Naive B cell (primary cell): ENCODE measurements around the gene RBMS3. TPM values are rescaled to one million over a fixed set of nuclear protein-coding genes. Genes with fewer than 3 reads are reported as not detected.

ENCODE experiments used
- ATAC-seq, 2 donors: fragments of 150-1000 bp; cut with Tn5 transposase; 2 replicates each; pipeline ENCODE4 v1.10.0; 2021; ENCODE audit warnings: low read depth in 2 of 2, mild to moderate bottlenecking in 2 of 2, moderate library complexity in 2 of 2
- DNase-seq: peaks from one replicate; pipeline ENCODE4 v3.0.0; 2022
- H3K27ac Mint-ChIP-seq, 6 donors: one replicate each; pipeline ENCODE4 v1.8.0; 2020 to 2022; ENCODE audit warnings: mild to moderate bottlenecking in 6 of 6, mixed read lengths in 6 of 6, moderate library complexity in 5 of 6, inconsistent platforms in 2 of 6
- H3K27me3 Mint-ChIP-seq, 3 donors: one replicate each; pipeline ENCODE4 v1.8.0; 2021 to 2022; ENCODE audit warnings: mixed read lengths in 3 of 3, mild to moderate bottlenecking in 1 of 3
- H3K36me3 Mint-ChIP-seq, 2 donors: one replicate each; pipeline ENCODE4 v1.8.0; 2020 to 2022; ENCODE audit warnings: mixed read lengths in 2 of 2, inconsistent platforms in 1 of 2, mild to moderate bottlenecking in 1 of 2
- H3K4me1 Mint-ChIP-seq, 3 donors: one replicate each; pipeline ENCODE4 v1.8.0; 2020 to 2022; ENCODE audit warnings: mixed read lengths in 3 of 3, inconsistent platforms in 1 of 3, mild to moderate bottlenecking in 1 of 3, moderate library complexity in 1 of 3
- H3K4me3 Mint-ChIP-seq, 8 donors: one replicate each; pipeline ENCODE4 v1.8.0; 2020 to 2022; ENCODE audit warnings: mild to moderate bottlenecking in 8 of 8, mixed read lengths in 8 of 8, moderate library complexity in 8 of 8, inconsistent platforms in 2 of 8
- H3K9me3 Mint-ChIP-seq, 7 donors: one replicate each; pipeline ENCODE4 v1.8.0; 2020 to 2022; ENCODE audit warnings: mixed read lengths in 7 of 7, mild to moderate bottlenecking in 5 of 7, inconsistent platforms in 2 of 7, moderate library complexity in 1 of 7
- polyA plus RNA-seq, 6 donors: library from polyadenylated mRNA; unstranded; fragments of 300-500 nt; fragmentation: Illumina TruSeq; gene quantifications; one replicate each; pipeline ENCODE4 v1.2.3, GENCODE V29; 2021; ENCODE audit warnings: low read depth in 6 of 6

RBMS3 gene
- polyA plus RNA-seq, 6 donors from 2014 or later = 0.12 to 1.3 (median 0.45) TPM; not detected in 3

GRCh38 chr3:29408676-29409075 is 127.8 kb downstream of the RBMS3 start:
- Mint-ChIP-seq H3K36me3 (no peaks in the 10 kb centered on the region), H3K27me3 (no peaks in the 10 kb centered on the region), H3K4me3 (no peak overlapping the region), H3K27ac (no peak overlapping the region), H3K4me1 (peaks cover 3 to 17% (median 4%) of the 10 kb centered on the region in 3 donors), H3K9me3 (no peaks in the 10 kb centered on the region)
- DNase-seq = no peak
- ATAC-seq = no peak

- no peak for ATAC-seq
- Mint-ChIP-seq H3K4me1 (peaks cover 3 to 22% (median 4%) of the 10 kb centered on the region in 3 donors), H3K27ac (no peak overlapping the region), H3K27me3 (no peaks in the 10 kb centered on the region), H3K9me3 (no peaks in the 10 kb centered on the region), H3K36me3 (no peaks in the 10 kb centered on the region), H3K4me3 (no peak overlapping the region)
- DNase-seq = no peak
Observed at GRCh38 chr3:29409409-29409808, 128.5 kb downstream of the RBMS3 start.

DNA sequence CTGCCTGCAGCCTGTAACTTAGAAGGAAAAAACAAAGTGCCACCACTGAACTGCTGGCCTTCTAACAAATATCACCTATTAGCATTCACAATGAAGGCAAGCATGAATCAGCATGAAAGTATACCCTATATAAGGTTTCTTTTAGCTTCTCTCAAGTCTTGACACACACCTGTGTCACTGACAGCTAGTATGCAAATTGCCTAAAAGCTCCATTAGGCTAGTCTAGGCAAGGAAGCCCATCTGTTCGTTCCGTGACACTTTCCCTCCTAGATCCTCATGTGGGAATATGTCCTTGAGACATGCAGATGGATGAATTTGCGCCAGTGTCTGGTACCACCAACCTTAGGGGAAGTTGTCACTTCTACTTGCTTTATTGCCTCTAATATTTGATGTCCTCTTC is 129.3 kb downstream of the RBMS3 start:
- no peak overlapping the region for H3K4me3 Mint-ChIP-seq
- no peaks in the 10 kb centered on the region for H3K27me3 Mint-ChIP-seq
- DNase-seq = no peak
- H3K4me1 Mint-ChIP-seq = peaks cover 3 to 22% (median 4%) of the 10 kb centered on the region in 3 donors
- no peak overlapping the region for H3K27ac Mint-ChIP-seq
- no peaks in the 10 kb centered on the region for H3K9me3 Mint-ChIP-seq
- no peak for ATAC-seq
- no peaks in the 10 kb centered on the region for H3K36me3 Mint-ChIP-seq

DNA sequence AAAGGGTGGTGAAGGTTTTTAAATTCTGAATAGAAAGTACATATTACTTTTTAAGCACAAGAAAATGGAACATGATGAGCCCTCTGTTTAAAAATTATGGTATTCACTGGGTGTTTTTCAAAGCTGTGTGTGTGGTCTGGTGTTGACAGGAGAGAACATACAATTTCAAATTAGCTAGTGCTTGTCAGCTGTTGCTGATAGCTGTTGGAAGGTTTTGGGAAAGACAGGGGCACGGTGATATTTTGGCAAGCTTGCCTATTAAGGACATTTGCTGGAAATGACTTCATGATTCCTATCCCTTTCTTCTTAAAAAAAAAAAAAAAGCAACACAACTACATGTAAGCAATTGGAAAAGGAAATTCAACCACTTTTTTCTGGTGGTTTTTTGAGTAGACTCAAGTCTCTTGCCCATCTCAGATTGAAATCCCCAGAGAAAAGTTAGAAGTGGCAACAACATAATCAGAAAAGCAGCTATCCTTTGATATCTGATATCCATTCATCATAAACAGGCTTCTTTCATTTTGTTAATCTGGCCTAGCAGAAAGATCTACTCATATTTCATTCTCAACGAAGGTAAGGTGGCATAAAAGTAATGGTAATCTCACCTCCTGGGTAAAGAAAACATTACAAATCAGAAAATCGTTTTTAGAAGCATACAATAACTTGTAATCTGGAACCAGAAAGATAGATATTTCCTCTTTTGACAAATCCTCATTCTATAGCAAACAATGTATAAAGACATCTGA is 130.0 kb downstream of the RBMS3 start:
- no peak overlapping the region for H3K4me3 Mint-ChIP-seq
- peak overlapping the region in 2 of 6 donors; percentile 4 to 47 for H3K27ac Mint-ChIP-seq
- H3K9me3 Mint-ChIP-seq = no peaks in the 10 kb centered on the region
- no peak for DNase-seq
- peaks cover 3 to 22% (median 4%) of the 10 kb centered on the region in 3 donors for H3K4me1 Mint-ChIP-seq
- H3K36me3 Mint-ChIP-seq = no peaks in the 10 kb centered on the region
- H3K27me3 Mint-ChIP-seq = no peaks in the 10 kb centered on the region
- no peak for ATAC-seq

DNA sequence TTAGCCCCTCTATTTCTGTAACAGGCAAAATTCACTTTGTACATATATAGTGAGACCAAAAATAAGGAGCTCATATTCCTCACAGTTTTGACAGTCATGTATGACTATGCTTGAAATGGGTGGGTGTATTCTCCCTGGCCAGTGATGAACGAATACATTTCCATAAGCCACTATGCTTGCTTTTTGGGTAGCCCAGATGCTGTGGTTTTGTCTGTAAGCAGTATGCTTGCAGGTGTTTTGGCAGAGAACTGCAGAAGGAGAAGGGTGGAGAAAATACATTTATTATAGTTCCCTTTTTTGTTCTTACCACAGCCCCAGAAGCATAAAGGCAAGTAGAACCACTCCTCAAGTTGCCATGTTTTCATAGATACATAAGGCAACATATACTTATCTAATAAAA is 131.2 kb downstream of the RBMS3 start:
- peaks cover 3 to 22% (median 4%) of the 10 kb centered on the region in 3 donors for H3K4me1 Mint-ChIP-seq
- no peaks in the 10 kb centered on the region for H3K36me3 Mint-ChIP-seq
- no peaks in the 10 kb centered on the region for H3K9me3 Mint-ChIP-seq
- no peaks in the 10 kb centered on the region for H3K27me3 Mint-ChIP-seq
- H3K4me3 Mint-ChIP-seq = no peak overlapping the region
- DNase-seq = peak; percentile 23
- peak; percentile 64 to 87 for ATAC-seq
- peak overlapping the region in 1 of 6 donors; percentile 69 for H3K27ac Mint-ChIP-seq

DNA sequence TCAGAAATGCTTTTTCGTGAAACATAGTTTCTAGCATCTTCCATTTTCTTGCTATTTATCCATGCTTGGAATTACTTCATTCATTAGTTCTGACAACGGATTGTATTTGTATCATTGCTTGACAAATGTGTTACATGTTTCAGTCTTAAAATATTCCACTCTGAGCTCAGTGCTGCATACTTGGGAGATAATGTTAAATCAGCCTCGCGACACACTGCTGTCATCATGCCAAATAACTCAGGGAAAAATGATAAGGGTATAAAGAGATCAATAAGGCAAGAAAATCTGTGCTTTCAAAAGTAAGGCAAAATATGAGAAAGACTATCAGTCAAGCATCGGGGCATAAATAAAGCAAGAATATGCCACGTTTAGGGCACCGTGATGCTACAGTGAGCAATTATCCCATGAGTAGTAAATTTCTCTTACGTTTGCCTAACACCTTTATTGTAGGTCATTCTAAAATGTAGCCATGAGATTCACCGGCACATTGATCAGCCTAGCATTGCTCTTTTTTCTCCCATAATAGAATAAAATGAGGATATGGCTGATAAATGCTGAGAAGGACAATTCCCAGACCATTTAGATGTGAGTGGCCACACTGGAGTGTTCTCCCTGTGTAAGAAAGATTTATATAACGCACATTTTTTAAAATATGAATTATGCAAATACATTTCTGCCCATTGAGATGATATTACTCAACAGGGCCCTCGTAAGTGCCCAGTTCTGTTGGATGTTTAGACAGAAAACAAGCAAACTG is 133.8 kb downstream of the RBMS3 start:
- no peaks in the 10 kb centered on the region for H3K27me3 Mint-ChIP-seq

DNA sequence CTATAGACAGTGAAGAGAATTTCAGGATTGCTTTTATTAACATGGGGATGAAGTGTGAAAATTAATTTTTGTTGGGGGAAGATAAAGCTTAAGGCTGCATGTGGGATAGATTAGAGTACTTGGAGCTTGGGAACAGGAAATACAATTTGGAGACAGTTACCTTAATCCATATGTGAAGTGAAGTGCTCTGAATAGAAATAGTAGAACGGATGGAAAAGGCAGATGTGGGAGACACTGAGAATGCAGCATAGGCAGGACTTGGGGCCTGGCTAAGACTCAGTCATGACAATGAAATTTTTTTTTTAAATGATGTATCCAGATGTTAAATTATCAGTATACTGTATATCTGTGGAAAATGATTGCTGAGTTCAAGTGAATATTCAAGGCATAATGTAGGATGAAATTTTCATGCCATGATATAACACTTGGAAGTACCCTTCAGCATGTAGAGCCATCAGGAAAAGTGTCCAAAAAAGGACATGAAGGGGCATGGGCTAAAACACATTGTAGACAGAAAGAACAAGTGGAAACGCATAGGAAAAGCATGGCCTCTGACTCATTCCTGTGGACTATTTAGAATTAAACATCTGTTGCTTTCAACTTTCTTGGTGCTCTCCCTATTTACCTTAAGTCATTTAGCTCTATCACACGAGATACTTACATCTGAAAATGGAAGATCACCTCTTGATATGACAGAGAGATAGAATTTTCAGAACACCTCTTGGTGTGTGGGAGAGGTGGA is 134.8 kb downstream of the RBMS3 start:
- no peak for ATAC-seq
- H3K27me3 Mint-ChIP-seq = no peaks in the 10 kb centered on the region
- DNase-seq = no peak
- peaks cover 3 to 22% (median 4%) of the 10 kb centered on the region in 3 donors for H3K4me1 Mint-ChIP-seq
- H3K36me3 Mint-ChIP-seq = no peaks in the 10 kb centered on the region
- no peak overlapping the region for H3K4me3 Mint-ChIP-seq
- no peaks in the 10 kb centered on the region for H3K9me3 Mint-ChIP-seq
- H3K27ac Mint-ChIP-seq = no peak overlapping the region

More for the DNA sequence above, 133.8 kb downstream of the RBMS3 start:
- H3K27ac Mint-ChIP-seq = no peak overlapping the region
- DNase-seq = no peak
- H3K36me3 Mint-ChIP-seq = no peaks in the 10 kb centered on the region
- no peak for ATAC-seq
- no peaks in the 10 kb centered on the region for H3K9me3 Mint-ChIP-seq
- peaks cover 3 to 22% (median 4%) of the 10 kb centered on the region in 3 donors for H3K4me1 Mint-ChIP-seq
- no peak overlapping the region for H3K4me3 Mint-ChIP-seq

DNA sequence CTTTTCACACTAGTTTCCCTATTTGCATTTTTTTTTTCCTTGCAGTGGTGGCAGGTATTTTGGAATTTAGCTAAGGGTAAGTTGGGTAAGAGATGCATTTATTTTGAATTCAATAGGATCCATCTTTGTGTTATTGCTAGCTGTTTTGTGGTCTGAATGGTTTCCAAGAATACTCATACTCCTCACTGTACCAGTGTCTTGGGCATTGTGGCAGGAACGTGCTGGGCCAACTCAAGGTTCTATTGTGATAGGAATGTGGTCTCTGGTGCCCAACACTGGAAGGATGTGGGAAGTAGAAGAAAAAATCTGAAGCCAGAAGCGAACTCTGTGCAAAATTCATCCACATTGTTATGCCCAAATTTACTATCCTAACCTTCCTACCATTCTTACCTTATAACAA is 135.6 kb downstream of the RBMS3 start:
- Mint-ChIP-seq H3K4me1 (peaks cover 0 to 15% (median 3%) of the 10 kb centered on the region in 3 donors), H3K27me3 (no peaks in the 10 kb centered on the region), H3K4me3 (no peak overlapping the region), H3K36me3 (no peaks in the 10 kb centered on the region), H3K9me3 (no peaks in the 10 kb centered on the region), H3K27ac (no peak overlapping the region)
- ATAC-seq (no peak), DNase-seq (no peak)

DNA sequence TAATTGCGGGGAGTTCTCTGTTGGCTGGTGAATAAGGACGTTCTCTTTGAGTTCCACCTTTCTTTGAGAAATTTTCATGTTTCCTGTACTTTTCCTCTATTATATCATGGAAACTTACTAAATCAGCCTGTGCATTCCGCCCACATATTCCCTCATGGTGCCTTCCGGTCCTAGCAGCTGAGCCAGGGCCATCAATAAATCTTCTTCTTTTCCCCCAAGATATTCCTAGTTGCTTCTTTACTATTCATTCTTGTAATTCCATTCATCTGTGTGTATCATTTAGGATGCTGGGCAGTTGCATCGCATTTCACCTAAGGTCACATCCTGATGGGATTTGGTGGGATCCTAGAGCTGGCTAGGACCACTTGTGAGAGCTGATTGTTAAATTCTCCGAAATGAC is 139.2 kb downstream of the RBMS3 start:
- DNase-seq (no peak), ATAC-seq (no peak)
- H3K4me3 Mint-ChIP-seq = peak overlapping the region in 1 of 8 donors; percentile 10
- no peaks in the 10 kb centered on the region for H3K4me1 Mint-ChIP-seq
- H3K27me3 Mint-ChIP-seq = no peaks in the 10 kb centered on the region
- no peak overlapping the region for H3K27ac Mint-ChIP-seq
- H3K36me3 Mint-ChIP-seq = no peaks in the 10 kb centered on the region
- no peaks in the 10 kb centered on the region for H3K9me3 Mint-ChIP-seq

- H3K4me3 Mint-ChIP-seq = no peak overlapping the region
- ATAC-seq (no peak), DNase-seq (no peak)
- no peaks in the 10 kb centered on the region for H3K4me1 Mint-ChIP-seq
- H3K27ac Mint-ChIP-seq = no peak overlapping the region
- no peaks in the 10 kb centered on the region for H3K36me3 Mint-ChIP-seq
- H3K9me3 Mint-ChIP-seq = no peaks in the 10 kb centered on the region
- H3K27me3 Mint-ChIP-seq = no peaks in the 10 kb centered on the region
Observed at GRCh38 chr3:29426302-29427226, 145.7 kb downstream of the RBMS3 start.

DNA sequence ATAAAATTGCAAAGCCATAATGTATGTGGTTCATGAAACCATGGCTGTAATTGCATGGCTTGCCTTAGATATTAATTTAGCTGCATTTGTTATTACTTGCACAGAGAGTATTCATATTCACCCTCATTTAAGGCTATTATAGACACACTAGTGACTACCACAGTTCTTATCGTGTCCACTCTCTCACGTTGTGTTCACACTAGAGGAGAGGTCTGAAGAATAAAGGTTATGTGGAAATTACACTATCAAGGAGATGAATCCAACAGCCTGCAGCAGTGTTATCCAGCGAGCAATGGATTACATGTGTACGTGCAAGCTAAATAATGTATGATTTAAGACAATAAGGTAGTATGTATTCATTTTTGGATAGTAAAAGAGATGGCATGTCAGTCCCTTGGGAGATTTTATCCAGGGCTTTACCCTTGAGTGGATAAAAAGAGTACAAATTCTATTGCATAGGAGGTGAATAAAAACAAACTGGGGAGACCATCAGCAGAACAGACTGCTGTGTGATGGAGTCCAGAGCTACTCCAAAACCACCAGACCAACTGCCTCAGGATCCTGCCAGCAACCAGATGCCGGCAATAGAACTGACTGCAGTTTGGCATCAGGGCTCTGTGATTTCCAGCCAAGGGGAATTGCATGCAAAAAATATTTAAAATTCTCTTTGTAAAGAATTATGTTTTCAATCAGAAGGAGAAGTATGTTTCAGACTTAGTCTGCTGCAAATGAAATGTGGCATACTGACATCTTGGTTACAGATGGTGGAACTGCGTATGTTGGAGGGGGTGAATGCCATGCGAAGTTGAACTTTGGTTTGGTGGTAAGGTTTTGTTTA is 146.6 kb downstream of the RBMS3 start:
- H3K9me3 Mint-ChIP-seq = no peaks in the 10 kb centered on the region
- H3K27me3 Mint-ChIP-seq = no peaks in the 10 kb centered on the region
- no peak for DNase-seq
- no peaks in the 10 kb centered on the region for H3K4me1 Mint-ChIP-seq
- H3K27ac Mint-ChIP-seq = peak overlapping the region in 1 of 6 donors; percentile 58
- no peaks in the 10 kb centered on the region for H3K36me3 Mint-ChIP-seq
- no peak overlapping the region for H3K4me3 Mint-ChIP-seq
- no peak for ATAC-seq

DNA sequence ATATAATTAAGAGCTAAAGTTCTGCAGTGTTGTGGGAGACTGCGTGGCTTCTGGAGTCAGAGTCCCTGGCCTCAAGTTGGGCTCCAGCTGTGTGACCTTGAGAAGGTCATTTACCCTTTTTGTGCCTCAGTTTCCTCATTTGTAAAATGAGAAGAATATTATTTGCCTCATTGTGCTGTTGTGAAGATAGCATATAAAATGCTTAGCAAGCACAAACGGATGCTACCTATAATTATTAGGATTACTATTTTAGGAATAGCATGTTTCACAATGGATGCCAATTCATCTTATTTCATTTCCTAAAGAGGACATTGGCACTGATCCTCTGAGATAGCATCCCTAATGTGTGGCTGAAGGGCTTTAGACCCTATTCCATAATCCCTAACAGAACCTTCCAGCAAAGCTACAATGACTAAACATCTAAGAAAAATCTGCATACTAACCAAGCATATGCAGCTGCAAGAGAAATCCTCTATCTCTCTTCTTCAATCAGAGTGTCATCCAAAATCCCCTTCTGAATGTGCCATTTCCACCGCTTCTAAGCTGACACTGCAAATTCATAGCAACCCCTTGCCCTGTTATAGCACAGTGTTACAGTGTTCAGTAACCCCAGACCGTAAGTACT is 148.3 kb downstream of the RBMS3 start:
- Mint-ChIP-seq H3K4me1 (no peaks in the 10 kb centered on the region), H3K9me3 (no peaks in the 10 kb centered on the region), H3K27me3 (no peaks in the 10 kb centered on the region), H3K27ac (no peak overlapping the region), H3K36me3 (no peaks in the 10 kb centered on the region), H3K4me3 (no peak overlapping the region)
- DNase-seq (no peak), ATAC-seq (no peak)
